Neuron (in vitro differentiated cells): Measurements from ENCODE around the gene N4BP2L2.

Experiments
- H2AFZ ChIP-seq: one replicate; pipeline ENCODE4 v1.6.1; 2013; ENCODE audit warnings: low read depth, mild to moderate bottlenecking, inconsistent platforms, low read length, moderate library complexity
- H3K27me3 ChIP-seq: one replicate; pipeline ENCODE4 v1.6.1; 2013; ENCODE audit warnings: low read length; ENCODE audit not compliant: insufficient read depth
- H3K36me3 ChIP-seq: one replicate; pipeline ENCODE4 v1.6.1; 2013; ENCODE audit warnings: low read length; ENCODE audit not compliant: insufficient read depth
- H3K4me1 ChIP-seq: one replicate; pipeline ENCODE4 v1.6.1; 2013; ENCODE audit warnings: low read length; ENCODE audit not compliant: insufficient read depth
- H3K4me3 ChIP-seq: 2 replicates; pipeline ENCODE4 v1.5.1; 2013; ENCODE audit warnings: mild to moderate bottlenecking, low read length, moderate library complexity
- H3K9me3 ChIP-seq: one replicate; pipeline ENCODE4 v1.6.1; 2013; ENCODE audit warnings: low read length

Gene N4BP2L2

DNA sequence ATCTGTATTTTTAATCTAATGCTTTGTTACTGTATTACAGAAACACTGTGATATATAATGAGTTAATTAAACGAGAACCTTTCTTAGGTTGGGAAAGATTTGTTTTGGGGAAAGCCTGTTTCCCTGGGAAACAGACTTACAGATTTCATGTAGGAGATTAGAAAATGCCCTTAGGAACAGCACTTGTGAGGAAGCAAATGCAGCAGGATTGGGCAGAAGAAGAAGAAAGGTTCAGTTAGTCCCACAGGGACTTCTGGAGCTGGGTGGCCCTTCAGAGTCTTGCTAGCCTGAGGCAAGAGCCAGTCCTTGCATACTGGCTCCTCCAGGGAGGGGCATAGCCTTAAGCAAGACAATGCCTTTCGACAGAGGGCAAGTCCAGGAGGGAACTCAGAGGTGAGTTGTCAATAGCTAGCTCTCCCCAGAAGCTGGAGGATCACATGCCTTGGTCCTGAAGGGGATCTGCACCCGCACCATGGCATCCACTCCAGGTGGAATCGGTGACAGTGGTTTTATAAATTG is 147.4 kb downstream of the N4BP2L2 start:
- Histone ChIP-seq H3K9me3 (no peaks in the 10 kb centered on the region), H3K4me3 (no peak overlapping the region), H3K36me3 (peaks cover 7% of the 10 kb centered on the region), H3K4me1 (no peaks in the 10 kb centered on the region), H2AFZ (no peak overlapping the region), H3K27me3 (no peaks in the 10 kb centered on the region)

- no peak overlapping the region for H3K4me3 ChIP-seq
- H3K4me1 ChIP-seq: no peaks in the 10 kb centered on the region
- peaks cover 7% of the 10 kb centered on the region for H3K36me3 ChIP-seq
- no peaks in the 10 kb centered on the region for H3K27me3 ChIP-seq
- H3K9me3 ChIP-seq: no peaks in the 10 kb centered on the region
- H2AFZ ChIP-seq: no peak overlapping the region
These were observed 148.1 kb downstream of the N4BP2L2 start for GRCh38 chr13:32390484-32390883.

GRCh38 chr13:32390048-32390447 is 148.5 kb downstream of the N4BP2L2 start:
- Histone ChIP-seq H3K4me3 (no peak overlapping the region), H2AFZ (no peak overlapping the region), H3K27me3 (no peaks in the 10 kb centered on the region)

GRCh38 chr13:32385410-32385809 is 153.2 kb downstream of the N4BP2L2 start:
- Histone ChIP-seq H3K4me3 (no peak overlapping the region), H2AFZ (no peak overlapping the region), H3K27me3 (no peaks in the 10 kb centered on the region), H3K4me1 (no peaks in the 10 kb centered on the region), H3K36me3 (peaks cover 30% of the 10 kb centered on the region), H3K9me3 (no peaks in the 10 kb centered on the region)

More at GRCh38 chr13:32390048-32390447, 148.5 kb downstream of the N4BP2L2 start:
- no peaks in the 10 kb centered on the region for H3K9me3 ChIP-seq
- H3K36me3 ChIP-seq: peaks cover 5% of the 10 kb centered on the region
- H3K4me1 ChIP-seq: no peaks in the 10 kb centered on the region

GRCh38 chr13:32384702-32385101 is 153.9 kb downstream of the N4BP2L2 start:
- no peak overlapping the region for H3K4me3 ChIP-seq
- no peaks in the 10 kb centered on the region for H3K4me1 ChIP-seq
- peaks cover 37% of the 10 kb centered on the region for H3K36me3 ChIP-seq
- H3K9me3 ChIP-seq: no peaks in the 10 kb centered on the region
- no peak overlapping the region for H2AFZ ChIP-seq
- H3K27me3 ChIP-seq: no peaks in the 10 kb centered on the region

- H2AFZ ChIP-seq: no peak overlapping the region
- no peaks in the 10 kb centered on the region for H3K27me3 ChIP-seq
- no peaks in the 10 kb centered on the region for H3K9me3 ChIP-seq
- no peaks in the 10 kb centered on the region for H3K4me1 ChIP-seq
- H3K4me3 ChIP-seq: no peak overlapping the region
- H3K36me3 ChIP-seq: peaks cover 40% of the 10 kb centered on the region
These were observed 154.6 kb downstream of the N4BP2L2 start for GRCh38 chr13:32383836-32384618.
